HG03108 (cell line): Measurements from ENCODE around the gene CEACAM4.
"Not testable (repeated sequence)": the region's sequence is repeated elsewhere in the genome, so short reads cannot be mapped to it uniquely, and the experiment has no call there.

Experiments
- ATAC-seq: cut with Tn5 transposase; IDR thresholded peaks from one replicate; pipeline ENCODE4 v1.9.1; 2021; ENCODE audit warnings: moderate library complexity; ENCODE audit not compliant: unreplicated experiment

Gene CEACAM4

GRCh38 chr19:41586064-41586463 lies 40.8 kb downstream of the CEACAM4 start:
- no peak for ATAC-seq

- ATAC-seq, result no peak
Observed at GRCh38 chr19:41584931-41585330, 41.9 kb downstream of the CEACAM4 start.

DNA sequence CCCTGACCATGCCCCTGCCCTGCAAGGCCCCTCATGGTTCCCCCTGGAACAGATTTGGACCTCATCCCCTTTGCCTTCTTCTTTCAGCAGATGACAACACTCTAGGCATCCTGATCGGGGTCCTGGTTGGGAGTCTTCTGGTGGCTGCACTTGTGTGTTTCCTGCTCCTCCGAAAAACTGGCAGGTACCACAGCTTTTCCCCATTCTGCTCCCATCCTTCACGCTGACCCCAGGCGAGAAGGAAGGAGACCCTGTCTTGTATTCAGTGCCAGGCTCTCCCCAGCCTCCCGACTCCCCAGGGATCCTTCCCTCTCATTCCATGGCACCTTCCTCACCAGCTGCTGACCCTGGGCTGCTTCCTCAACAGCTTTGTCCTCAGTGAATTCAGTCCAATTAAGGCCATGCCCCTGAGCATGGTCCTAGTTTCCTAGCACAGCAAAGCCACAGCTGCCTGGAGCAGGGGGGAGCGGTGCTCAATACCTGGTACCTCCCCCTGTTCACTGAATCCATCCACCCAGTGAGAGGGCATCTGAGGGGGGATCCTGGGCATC lies 42.5 kb downstream of the CEACAM4 start:
- ATAC-seq, result no peak

DNA sequence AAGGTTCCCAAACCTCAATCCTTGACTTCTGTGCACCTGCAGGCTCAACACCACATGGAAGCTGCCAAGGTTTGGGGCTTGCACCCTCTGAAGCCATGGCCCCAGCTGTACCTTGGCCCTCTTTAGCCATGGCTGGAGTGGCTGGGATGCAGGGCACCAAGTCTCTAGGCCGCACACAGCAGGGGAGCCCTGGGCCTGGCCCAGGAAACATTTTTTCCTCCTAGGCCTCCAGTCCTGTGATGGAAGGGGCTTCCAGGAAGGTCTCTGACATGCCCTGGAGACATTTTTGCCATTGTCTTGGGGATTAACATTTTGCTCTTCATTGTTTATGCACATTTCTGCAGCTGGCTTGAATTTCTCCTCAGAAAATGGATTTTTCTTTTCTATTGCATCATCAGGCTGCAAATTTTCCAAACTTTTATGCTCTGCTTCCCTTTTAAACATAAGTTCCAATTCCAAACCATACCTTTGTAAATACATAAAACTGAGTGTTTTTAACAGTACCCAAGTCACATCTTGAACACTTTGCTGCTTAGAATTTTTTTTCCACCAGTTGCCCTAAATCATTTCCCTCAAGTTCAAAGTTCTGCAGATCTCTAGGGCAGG lies 44.2 kb downstream of the CEACAM4 start:
- ATAC-seq, result not testable (repeated sequence)

DNA sequence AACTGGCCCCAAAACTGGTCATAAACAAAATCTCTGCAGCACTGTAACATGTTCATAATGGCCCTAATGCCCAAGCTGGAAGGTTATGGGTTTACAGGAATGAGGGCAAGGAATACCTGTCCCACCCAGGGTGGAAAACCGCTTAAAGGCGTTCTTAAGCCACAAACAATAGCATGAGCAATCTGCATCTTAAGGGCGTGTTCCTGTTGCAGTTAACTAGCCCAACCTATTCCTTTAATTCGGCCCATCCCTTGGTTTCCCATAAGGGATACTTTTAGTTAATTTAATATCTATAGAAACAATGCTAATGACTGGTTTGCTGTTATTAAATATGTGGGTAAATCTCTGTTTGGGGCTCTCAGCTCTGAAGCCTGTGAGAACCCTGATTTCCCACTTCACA lies 45.8 kb downstream of the CEACAM4 start:
- ATAC-seq, result not testable (repeated sequence)

DNA sequence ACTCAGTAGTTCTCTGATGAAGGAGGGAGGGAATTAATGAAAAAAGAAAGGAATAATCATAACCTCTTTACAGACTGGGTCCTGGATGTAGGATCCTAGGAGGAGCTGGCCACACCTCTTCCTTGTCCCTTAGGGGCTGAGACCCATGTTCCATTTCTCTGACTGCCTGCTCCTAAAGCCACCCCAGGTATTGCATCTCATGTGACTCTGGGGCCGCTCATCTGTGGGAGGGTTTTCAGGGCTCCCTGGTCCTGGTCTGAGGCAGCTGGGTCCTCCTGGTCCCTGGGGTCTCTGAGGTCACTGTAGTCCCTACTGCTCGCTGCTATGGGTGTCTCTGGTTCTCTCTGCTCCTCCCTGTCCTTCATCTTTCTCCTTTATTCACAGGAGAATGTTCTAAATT lies 48.0 kb downstream of the CEACAM4 start:
- ATAC-seq, result no peak

GRCh38 chr19:41577833-41578232 lies 49.0 kb downstream of the CEACAM4 start:
- ATAC-seq, result no peak

- ATAC-seq, result no peak
Observed at GRCh38 chr19:41577144-41577830, 49.6 kb downstream of the CEACAM4 start.

- peak; percentile 56 for ATAC-seq
Observed at GRCh38 chr19:41575998-41576397, 50.9 kb downstream of the CEACAM4 start, which contains the start of gene CEACAM21. Gene CEACAM21, plus strand, starts transcription at chr19:41576166. Its CDS starts 109 bp downstream, at chr19:41576275.

GRCh38 chr19:41570639-41571112 lies 56.2 kb downstream of the CEACAM4 start:
- ATAC-seq, result no peak

GRCh38 chr19:41570179-41570578 lies 56.7 kb downstream of the CEACAM4 start:
- ATAC-seq, result no peak

- ATAC-seq, result no peak
Observed at GRCh38 chr19:41569481-41570150, 57.3 kb downstream of the CEACAM4 start.
